HTR-8/SVneo (cell line): ENCODE measurements around the gene JADE1.
A peak's percentile ranks its signal among the peaks of the same experiment; 100 is the strongest.

ENCODE experiments used
- DNase-seq: peaks from one replicate; pipeline ENCODE4 v3.0.0; 2011; ENCODE audit warnings: low spot score, mixed read lengths; ENCODE audit not compliant: insufficient read length
- FAIRE-seq: peaks from 2 replicates; lab custom pipeline; 2011; peaks lifted over from hg19 to GRCh38; lab: Jason Lieb, UNC

Gene JADE1

GRCh38 chr4:128866691-128867090 is 57.2 kb downstream of the JADE1 start:
- no peak for DNase-seq
- FAIRE-seq = no peak

GRCh38 chr4:128868758-128869157 is 59.3 kb downstream of the JADE1 start:
- no peak for DNase-seq

GRCh38 chr4:128869776-128870509 is 60.4 kb downstream of the JADE1 start:
- no peak for DNase-seq
- FAIRE-seq = peak; percentile 23

More at GRCh38 chr4:128868758-128869157, 59.3 kb downstream of the JADE1 start:
- FAIRE-seq = no peak

- DNase-seq (peak; percentile 41), FAIRE-seq (peak; percentile 88)
Observed at GRCh38 chr4:128871948-128872347, 62.4 kb downstream of the JADE1 start.

GRCh38 chr4:128876200-128876599 is 66.7 kb downstream of the JADE1 start:
- DNase-seq (no peak), FAIRE-seq (no peak)

- FAIRE-seq = no peak
- DNase-seq = no peak
Observed at GRCh38 chr4:128877934-128878333, 68.4 kb downstream of the JADE1 start.

GRCh38 chr4:128879283-128879682 is 69.8 kb downstream of the JADE1 start:
- FAIRE-seq = no peak
- DNase-seq = no peak

- no peak for FAIRE-seq
- DNase-seq = no peak
Observed at GRCh38 chr4:128879971-128880370, 70.5 kb downstream of the JADE1 start.

- no peak for DNase-seq
- FAIRE-seq = no peak
Observed at GRCh38 chr4:128880662-128881061, 71.2 kb downstream of the JADE1 start.

- DNase-seq = no peak
- FAIRE-seq = no peak
Observed at GRCh38 chr4:128904821-128905220, 95.3 kb downstream of the JADE1 start.

- FAIRE-seq = no peak
- no peak for DNase-seq
Observed at GRCh38 chr4:128906581-128906980, 97.1 kb downstream of the JADE1 start.

- DNase-seq (no peak), FAIRE-seq (no peak)
Observed at GRCh38 chr4:128907981-128908380, 98.5 kb downstream of the JADE1 start.

- no peak for DNase-seq
- FAIRE-seq = no peak
Observed at GRCh38 chr4:128908735-128909134, 99.2 kb downstream of the JADE1 start.

- DNase-seq (no peak), FAIRE-seq (no peak)
Observed at GRCh38 chr4:128913228-128913627, 103.7 kb downstream of the JADE1 start.

- FAIRE-seq = no peak
- DNase-seq = no peak
Observed at GRCh38 chr4:128915544-128915943, 106.0 kb downstream of the JADE1 start.

- no peak for DNase-seq
- FAIRE-seq = no peak
Observed at GRCh38 chr4:128916832-128917231, 107.3 kb downstream of the JADE1 start.

GRCh38 chr4:128917781-128918180 is 108.3 kb downstream of the JADE1 start:
- no peak for FAIRE-seq
- DNase-seq = no peak

- DNase-seq = no peak
- no peak for FAIRE-seq
Observed at GRCh38 chr4:128921954-128922353, 112.5 kb downstream of the JADE1 start.
